Stimulated activated CD4-positive, alpha-beta T cell treated with anti-CD3 and anti-CD28 coated beads, TNF-alpha, amount 100 ng/mL, for 48 hours (primary cell): Measurements from ENCODE around the gene PDF.
A peak's percentile ranks its signal among the peaks of the same experiment; 100 is the strongest.
"Not testable (repeated sequence)": the region's sequence is repeated elsewhere in the genome, so short reads cannot be mapped to it uniquely, and the experiment has no call there.

Experiments used
- DNase-seq, 3 donors: peaks; one replicate each; pipeline ENCODE4 v3.0.0-alpha.2; 2020; ENCODE audit warnings: low read depth in 3 of 3

PDF gene

GRCh38 chr16:69330286-69331109, at the start of gene PDF:
PDF (minus strand) TSS chr16:69330588; CDS start chr16:69330570, 18 bp downstream.
- peak; percentile 69 to 76 (median 72) for DNase-seq

- no peak for DNase-seq
Measured at GRCh38 chr16:69378760-69379159, 48.4 kb upstream of the PDF start.

GRCh38 chr16:69378036-69378435, 47.6 kb upstream of the PDF start:
- DNase-seq = no peak

GRCh38 chr16:69376393-69377059, 46.1 kb upstream of the PDF start:
- DNase-seq = no peak

GRCh38 chr16:69373019-69373418, 42.6 kb upstream of the PDF start:
- DNase-seq = no peak

- no peak for DNase-seq
Measured at GRCh38 chr16:69371564-69371963, 41.2 kb upstream of the PDF start.

- DNase-seq = no peak
Measured at GRCh38 chr16:69368866-69369265, 38.5 kb upstream of the PDF start.

GRCh38 chr16:69367980-69368379, 37.6 kb upstream of the PDF start:
- no peak for DNase-seq

GRCh38 chr16:69366431-69366830, 36.0 kb upstream of the PDF start:
- DNase-seq = peak in 1 of 3 donors; percentile 5

GRCh38 chr16:69365901-69366300, 35.5 kb upstream of the PDF start:
- no peak for DNase-seq

- DNase-seq = no peak
Measured at GRCh38 chr16:69364088-69364487, 33.7 kb upstream of the PDF start.

GRCh38 chr16:69363281-69363717, 32.9 kb upstream of the PDF start:
- no peak for DNase-seq

GRCh38 chr16:69360070-69360469, 29.7 kb upstream of the PDF start:
- DNase-seq = not testable (repeated sequence)

- no peak for DNase-seq
Measured at GRCh38 chr16:69351309-69352027, 21.1 kb upstream of the PDF start, which contains the start of gene TMED6. TMED6 (minus strand) TSS chr16:69351786; CDS start chr16:69351753, 33 bp downstream.

- DNase-seq = no peak
Measured at GRCh38 chr16:69350536-69351133, 20.2 kb upstream of the PDF start.

GRCh38 chr16:69349536-69349935, 19.1 kb upstream of the PDF start:
- DNase-seq = no peak

GRCh38 chr16:69348222-69348621, 17.8 kb upstream of the PDF start:
- no peak for DNase-seq

GRCh38 chr16:69346683-69347082, 16.3 kb upstream of the PDF start:
- no peak for DNase-seq

GRCh38 chr16:69345923-69346322, 15.5 kb upstream of the PDF start:
- DNase-seq = no peak

- no peak for DNase-seq
Measured at GRCh38 chr16:69344171-69344570, 13.8 kb upstream of the PDF start.

- no peak for DNase-seq
Measured at GRCh38 chr16:69340095-69340644, 9.8 kb upstream of the PDF start.
